A549 (cell line): ENCODE measurements around the gene WDR20.

ENCODE experiments used
- BCL3 ChIP-seq: fragments of >200 bp; sonication (Bioruptor Twin); formaldehyde crosslinking; IDR thresholded peaks from 3 replicates; pipeline ENCODE4 v1.6.1; 2016
- CEBPB ChIP-seq, 2 experiments: fragments of >200 bp in 1 of 2; sonication (Bioruptor Twin) in 1 of 2; formaldehyde crosslinking in 1 of 2; IDR thresholded peaks; 2 replicates each; pipeline ENCODE4 v1.6.1; 2012 to 2016
- EP300 ChIP-seq, 2 experiments: fragments of >200 bp; sonication (Bioruptor Twin); formaldehyde crosslinking; IDR thresholded peaks; 2 replicates in 1 of 2; 3 replicates in 1 of 2; pipeline ENCODE4 v1.6.1; 2016 to 2017
- HOXA7 ChIP-seq: fragments of 250-450 bp; sonication (Bioruptor Pico); IDR thresholded peaks from 2 replicates; pipeline ENCODE4 v1.5.0; 2020; ENCODE audit warnings: mild to moderate bottlenecking, moderate library complexity
- JUN ChIP-seq, 2 experiments: fragments of >200 bp; sonication (Bioruptor Twin); formaldehyde crosslinking; IDR thresholded peaks; 2 replicates in 1 of 2; 3 replicates in 1 of 2; pipeline ENCODE4 v1.6.1; 2016 to 2017
- NR3C1 ChIP-seq: fragments of >200 bp; sonication (Bioruptor Twin); formaldehyde crosslinking; IDR thresholded peaks from 3 replicates; pipeline ENCODE4 v1.6.1; 2017
- RARB ChIP-seq: fragments of 250-450 bp; sonication (Bioruptor Pico); IDR thresholded peaks from 2 replicates; pipeline ENCODE4 v1.8.0; 2021; ENCODE audit warnings: mild to moderate bottlenecking, moderate library complexity
- REST ChIP-seq: fragments of 200-600 bp; sonication (generic); IDR thresholded peaks from 2 replicates; pipeline ENCODE4 v1.6.1; 2016; ENCODE audit warnings: antibody characterized with exemption, mild to moderate bottlenecking, moderate library complexity
- RFX5 ChIP-seq: fragments of 450-650 bp; IDR thresholded peaks from 2 replicates; pipeline ENCODE4 v1.7.1; 2014; ENCODE audit warnings: antibody characterized with exemption, mild to moderate bottlenecking, moderate library complexity
- ZC3H11A ChIP-seq: fragments of 450-650 bp; IDR thresholded peaks from 2 replicates; pipeline ENCODE4 v1.6.1; 2014; ENCODE audit warnings: antibody characterized with exemption, mild to moderate bottlenecking
- ZFP36 ChIP-seq: fragments of 450-650 bp; IDR thresholded peaks from 2 replicates; pipeline ENCODE4 v1.6.1; 2014; ENCODE audit warnings: borderline replicate concordance; ENCODE audit not compliant: partially characterized antibody
- TF ChIP-seq, protein P1 (sequence below): fragments of 450-650 bp; IDR thresholded peaks from 2 replicates; pipeline ENCODE4 v1.6.1; 2014; ENCODE audit warnings: antibody characterized with exemption
- TF ChIP-seq, protein P2 (sequence below): fragments of >200 bp; sonication (Bioruptor Twin); formaldehyde crosslinking; IDR thresholded peaks from 3 replicates; pipeline ENCODE4 v1.5.1; 2016

- TF ChIP-seq, protein P1, sequence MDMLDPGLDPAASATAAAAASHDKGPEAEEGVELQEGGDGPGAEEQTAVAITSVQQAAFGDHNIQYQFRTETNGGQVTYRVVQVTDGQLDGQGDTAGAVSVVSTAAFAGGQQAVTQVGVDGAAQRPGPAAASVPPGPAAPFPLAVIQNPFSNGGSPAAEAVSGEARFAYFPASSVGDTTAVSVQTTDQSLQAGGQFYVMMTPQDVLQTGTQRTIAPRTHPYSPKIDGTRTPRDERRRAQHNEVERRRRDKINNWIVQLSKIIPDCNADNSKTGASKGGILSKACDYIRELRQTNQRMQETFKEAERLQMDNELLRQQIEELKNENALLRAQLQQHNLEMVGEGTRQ: no peak
- TF ChIP-seq REST: no peak
- TF ChIP-seq CEBPB (IDR thresholded peaks at IDR 0.05): no peak
- TF ChIP-seq RARB (CRISPR knock-in tag): no peak
- no peak for TF ChIP-seq ZFP36
- TF ChIP-seq HOXA7 (CRISPR knock-in tag): no peak
- TF ChIP-seq, protein P2, sequence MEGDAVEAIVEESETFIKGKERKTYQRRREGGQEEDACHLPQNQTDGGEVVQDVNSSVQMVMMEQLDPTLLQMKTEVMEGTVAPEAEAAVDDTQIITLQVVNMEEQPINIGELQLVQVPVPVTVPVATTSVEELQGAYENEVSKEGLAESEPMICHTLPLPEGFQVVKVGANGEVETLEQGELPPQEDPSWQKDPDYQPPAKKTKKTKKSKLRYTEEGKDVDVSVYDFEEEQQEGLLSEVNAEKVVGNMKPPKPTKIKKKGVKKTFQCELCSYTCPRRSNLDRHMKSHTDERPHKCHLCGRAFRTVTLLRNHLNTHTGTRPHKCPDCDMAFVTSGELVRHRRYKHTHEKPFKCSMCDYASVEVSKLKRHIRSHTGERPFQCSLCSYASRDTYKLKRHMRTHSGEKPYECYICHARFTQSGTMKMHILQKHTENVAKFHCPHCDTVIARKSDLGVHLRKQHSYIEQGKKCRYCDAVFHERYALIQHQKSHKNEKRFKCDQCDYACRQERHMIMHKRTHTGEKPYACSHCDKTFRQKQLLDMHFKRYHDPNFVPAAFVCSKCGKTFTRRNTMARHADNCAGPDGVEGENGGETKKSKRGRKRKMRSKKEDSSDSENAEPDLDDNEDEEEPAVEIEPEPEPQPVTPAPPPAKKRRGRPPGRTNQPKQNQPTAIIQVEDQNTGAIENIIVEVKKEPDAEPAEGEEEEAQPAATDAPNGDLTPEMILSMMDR: no peak
- TF ChIP-seq RFX5: no peak
- no peak for TF ChIP-seq JUN (IDR thresholded peaks at IDR 0.05)
- TF ChIP-seq EP300 (IDR thresholded peaks at IDR 0.05): no peak
- TF ChIP-seq NR3C1: no peak
- no peak for TF ChIP-seq BCL3
- no peak for TF ChIP-seq ZC3H11A
Observed at GRCh38 chr14:102196039-102196901, 56.6 kb downstream of the WDR20 start.
